Esophagus mucosa (tissue), 1 donor: ENCODE results near the gene SVIL. TPM values are rescaled to one million over a fixed set of nuclear protein-coding genes. Genes with fewer than 3 reads are reported as not detected.
A peak's percentile ranks its signal among the peaks of the same experiment; 100 is the strongest.

Experiments
- ATAC-seq: fragments of 200-7000 bp; cut with Tn5 transposase; one replicate; pipeline ENCODE4 v1.9.1; 2020
- total RNA-seq: library from RNA; stranded (reverse); gene quantifications from one replicate; pipeline ENCODE4 v1.2.4, GENCODE V29; 2023
- donor health status: DM: yes; HTN: yes; CAD: no.

The SVIL gene
- 79.6 TPM for total RNA-seq

DNA sequence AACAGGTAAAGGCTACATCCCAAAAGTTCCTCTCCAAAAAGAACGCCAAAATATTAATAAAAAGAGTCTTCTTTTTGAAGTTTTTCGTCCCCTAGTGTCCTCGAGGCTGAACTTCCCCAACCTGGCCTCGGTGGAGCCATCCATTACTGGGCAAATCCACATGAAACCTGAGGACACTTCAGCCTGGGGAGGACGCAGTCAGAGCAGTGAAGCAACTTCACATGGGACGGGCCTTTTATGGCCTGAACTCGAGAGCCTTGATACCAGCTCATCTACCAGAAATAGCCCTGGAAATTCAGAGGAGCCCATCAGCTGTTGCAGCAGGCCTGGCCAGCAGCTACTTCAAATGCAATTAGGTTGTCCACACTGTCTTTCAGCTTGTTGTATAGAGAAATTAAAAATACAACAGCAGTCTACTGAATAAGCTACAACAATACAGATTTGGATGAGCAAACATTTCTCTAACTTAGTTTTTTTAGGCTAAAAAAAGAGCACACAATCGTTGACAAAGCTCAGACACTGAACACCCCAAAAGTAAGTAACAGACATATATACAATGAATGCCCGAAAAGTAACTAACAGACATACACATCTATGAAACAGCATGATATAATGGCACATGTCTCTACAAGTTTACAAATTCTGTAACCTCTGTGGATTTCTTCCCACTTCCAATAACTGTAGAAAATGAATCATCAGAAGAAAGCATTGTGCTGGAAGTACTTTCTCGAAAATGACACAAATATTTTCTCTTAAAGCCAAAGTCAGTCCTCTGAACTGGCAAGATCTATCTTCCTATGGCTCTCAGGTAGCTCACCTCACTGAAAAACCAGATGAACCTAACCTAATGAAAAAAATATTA lies at the start of gene SVIL:
Gene SVIL (minus strand): TSS at position 208 of the 862 bp plus-strand sequence. CDS start 79,913 bp downstream, outside the sequence.
- ATAC-seq = peak; percentile 51

DNA sequence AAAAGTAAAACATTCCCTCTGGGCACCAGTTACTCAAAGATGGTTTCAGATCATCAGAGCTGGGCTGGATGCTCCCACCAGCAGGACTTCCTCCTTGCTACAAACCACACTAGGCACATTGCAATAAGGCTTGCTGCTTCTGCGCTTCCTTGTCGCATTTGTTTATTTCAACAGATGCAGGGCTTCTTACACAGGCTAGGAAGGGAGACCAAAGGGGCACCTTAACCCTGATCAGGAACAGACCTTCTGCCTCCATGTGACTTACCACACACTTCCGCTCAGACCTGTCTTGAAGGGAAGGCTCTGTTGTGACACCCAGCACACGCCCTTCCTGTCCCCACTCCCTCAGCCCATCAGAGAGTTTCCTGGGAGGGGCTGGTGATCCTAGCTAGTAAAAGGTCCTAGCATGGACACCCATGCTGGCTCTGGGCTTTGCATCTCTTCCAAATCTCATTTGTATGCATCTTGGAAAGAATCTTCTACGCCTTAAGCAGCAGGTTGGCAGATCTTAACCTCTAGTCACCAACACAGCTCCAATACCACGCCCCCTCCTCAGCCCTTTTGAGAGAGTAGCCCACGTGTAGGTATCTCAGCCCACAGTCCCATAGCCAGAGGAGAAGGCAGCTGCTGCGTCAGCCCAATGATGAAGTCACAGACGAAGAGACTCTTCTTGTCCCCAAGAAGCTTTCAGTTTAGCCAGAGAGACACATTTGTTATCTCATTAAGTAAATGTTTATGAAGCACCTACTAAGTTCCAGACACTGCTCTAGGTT lies 47.1 kb upstream of the SVIL start:
- peak; percentile 80 for ATAC-seq

DNA sequence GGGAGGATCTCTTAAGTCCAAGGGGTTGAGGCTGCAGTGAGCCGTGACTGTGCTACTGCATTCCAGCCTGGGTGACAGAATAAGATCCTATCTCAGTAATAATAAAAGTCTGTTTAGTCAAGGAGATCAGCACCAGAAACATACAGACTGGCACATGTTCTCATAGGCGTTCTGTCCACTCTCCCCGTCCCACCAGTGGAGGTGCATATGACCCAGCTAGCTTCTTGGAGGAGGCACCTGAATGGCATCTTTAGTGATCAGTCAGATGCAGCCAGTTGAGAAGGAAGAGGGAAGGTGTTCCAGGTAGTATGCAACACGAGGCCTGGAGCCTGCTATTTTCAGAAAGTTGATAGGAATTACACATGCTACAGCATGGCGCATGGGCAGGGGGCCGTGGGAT lies 45.3 kb upstream of the SVIL start:
- ATAC-seq = no peak

- ATAC-seq = no peak
Measured at GRCh38 chr10:29676732-29677131, 42.0 kb upstream of the SVIL start.

GRCh38 chr10:29675984-29676383 lies 41.2 kb upstream of the SVIL start:
- ATAC-seq = no peak

DNA sequence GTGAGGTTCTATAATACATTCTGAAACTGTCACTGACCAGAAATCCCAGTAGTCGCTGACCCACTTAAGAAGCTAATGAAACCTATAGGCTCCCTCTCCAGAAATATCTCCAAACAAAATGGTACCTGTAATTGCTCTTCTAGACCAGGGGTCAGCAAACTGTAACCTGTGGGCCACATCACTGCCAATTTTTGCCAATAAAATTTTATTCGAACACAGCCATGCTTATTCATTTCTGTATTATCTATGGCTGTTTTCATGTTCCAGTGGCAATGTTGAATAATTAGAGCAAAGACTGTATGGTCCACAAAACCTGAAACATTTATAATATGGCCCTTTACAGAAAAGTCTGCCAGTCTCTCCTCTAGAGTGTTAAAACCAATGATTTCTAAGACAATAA lies 37.2 kb upstream of the SVIL start:
- ATAC-seq = no peak

GRCh38 chr10:29671228-29671780 lies 36.5 kb upstream of the SVIL start:
- no peak for ATAC-seq

GRCh38 chr10:29670761-29671160 lies 36.0 kb upstream of the SVIL start:
- no peak for ATAC-seq

DNA sequence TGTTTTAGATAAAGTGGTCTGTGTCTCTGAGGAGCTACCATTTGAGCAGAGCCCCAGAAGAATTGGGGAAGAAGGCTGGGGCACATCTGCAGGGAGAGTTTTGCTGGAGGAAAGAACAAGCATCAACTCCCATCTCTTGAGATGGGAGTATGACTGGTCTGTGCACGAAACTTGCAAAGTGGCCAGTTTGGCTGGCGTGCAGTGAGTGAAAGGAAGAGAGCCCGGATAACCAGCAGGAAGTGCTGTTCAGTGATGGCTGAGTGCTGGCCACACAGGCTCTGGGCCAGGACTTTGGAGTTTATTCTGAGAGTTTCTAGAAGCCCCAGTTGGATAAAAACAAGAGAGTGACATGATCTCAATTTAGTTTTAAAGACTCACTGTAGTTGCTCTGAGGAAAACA lies 34.4 kb upstream of the SVIL start:
- ATAC-seq = peak; percentile 78

DNA sequence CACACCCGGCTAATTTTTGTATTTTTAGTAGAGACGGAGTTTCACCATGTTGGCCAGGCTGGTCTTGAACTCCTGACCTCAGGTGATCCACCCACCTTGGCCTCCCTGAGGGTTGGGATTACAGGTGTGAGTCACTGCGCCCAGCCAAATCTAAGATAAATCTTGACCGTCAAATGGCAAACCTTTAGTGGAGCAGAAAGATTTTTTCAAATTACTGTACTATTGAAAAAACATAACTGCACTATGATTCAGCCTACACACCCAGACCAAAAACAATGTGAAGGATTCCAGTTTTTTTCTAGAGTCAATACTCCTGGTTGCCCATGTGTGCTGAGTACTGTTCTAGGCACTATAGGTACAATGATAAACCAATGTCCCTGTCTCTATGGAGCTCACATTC lies 33.9 kb upstream of the SVIL start:
- ATAC-seq = peak; percentile 90

GRCh38 chr10:29667191-29667590 lies 32.4 kb upstream of the SVIL start:
- no peak for ATAC-seq

GRCh38 chr10:29666201-29666600 lies 31.4 kb upstream of the SVIL start:
- no peak for ATAC-seq

- no peak for ATAC-seq
Measured at GRCh38 chr10:29663718-29664117, 28.9 kb upstream of the SVIL start.

DNA sequence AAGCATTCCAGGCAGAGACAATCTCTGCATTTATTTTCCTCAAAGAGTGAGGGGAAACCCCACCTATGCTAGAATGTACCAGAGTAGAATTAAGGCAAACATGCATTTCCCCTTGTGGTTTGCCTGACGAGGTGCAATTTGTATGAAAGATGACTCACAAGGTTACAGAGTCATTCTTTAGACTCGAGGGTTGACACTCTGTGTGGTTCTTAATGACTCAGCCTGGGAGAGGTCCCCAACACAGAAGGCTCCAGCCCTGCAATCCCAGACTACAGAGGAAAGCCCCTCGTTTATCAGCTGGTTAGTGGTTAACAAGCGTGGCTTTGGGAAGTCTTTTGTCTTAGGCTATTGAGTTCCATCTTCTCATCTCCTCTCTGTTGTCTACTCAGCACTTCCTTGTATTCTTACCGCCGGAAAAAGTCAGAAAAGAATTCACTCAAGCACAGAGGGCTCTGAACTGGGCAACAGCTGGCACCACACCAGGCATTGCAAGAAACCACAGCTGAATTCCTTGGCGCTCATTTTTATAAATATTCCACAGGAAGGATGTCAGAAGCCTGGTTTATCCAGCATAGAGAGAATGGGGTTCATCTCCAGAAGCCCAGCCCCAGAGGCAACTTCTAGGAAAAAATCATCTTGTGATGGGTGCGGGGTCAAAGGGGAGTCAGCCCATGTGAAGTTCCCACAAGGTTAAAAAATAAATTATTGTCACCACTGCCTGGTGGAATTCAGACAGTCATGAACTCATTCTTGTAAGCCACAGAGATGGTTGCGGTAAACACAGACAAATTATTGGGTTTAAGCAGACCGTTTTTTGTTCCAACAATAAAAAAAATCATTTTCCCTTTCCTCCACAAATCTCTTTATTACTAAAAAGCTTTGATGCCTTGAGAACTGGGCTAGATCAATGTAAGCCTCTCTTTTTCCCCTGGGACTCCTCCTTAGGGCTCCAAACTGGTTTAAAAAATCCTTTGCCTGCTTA lies 24.5 kb upstream of the SVIL start:
- peak; percentile 98 for ATAC-seq

DNA sequence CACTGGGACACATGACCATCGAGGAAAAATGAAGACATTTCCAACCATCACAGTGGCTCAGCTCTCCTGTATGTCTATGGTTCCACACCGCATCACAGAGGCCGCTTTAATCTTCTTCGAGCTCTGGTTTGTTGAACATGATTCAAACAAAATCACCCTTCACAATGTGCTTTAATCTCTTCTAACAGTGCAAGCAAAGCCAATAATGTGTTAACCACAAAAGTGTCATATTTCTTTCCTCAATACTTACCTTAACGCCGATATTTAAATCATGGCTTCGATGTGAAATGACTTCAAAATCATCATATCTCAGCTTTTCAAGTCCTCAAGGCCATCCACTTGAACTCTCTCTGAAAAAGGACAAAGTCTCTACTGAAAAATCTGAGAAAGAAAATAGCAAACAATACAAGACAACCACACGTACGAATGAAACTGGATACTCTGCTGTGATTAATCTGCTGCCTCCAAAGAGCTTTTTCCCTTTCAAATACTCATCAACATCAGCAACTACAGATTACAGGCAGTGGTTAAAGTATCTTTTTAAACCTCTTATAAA lies 23.0 kb upstream of the SVIL start:
- no peak for ATAC-seq

GRCh38 chr10:29656451-29656992 lies 21.8 kb upstream of the SVIL start:
- no peak for ATAC-seq

GRCh38 chr10:29652192-29652591 lies 17.4 kb upstream of the SVIL start:
- ATAC-seq = no peak

- ATAC-seq = no peak
Measured at GRCh38 chr10:29651767-29652166, 17.0 kb upstream of the SVIL start.

GRCh38 chr10:29650552-29650944 lies 15.8 kb upstream of the SVIL start:
- ATAC-seq = no peak

- no peak for ATAC-seq
Measured at GRCh38 chr10:29649561-29650551, 15.1 kb upstream of the SVIL start.

- ATAC-seq = no peak
Measured at GRCh38 chr10:29648983-29649268, 14.2 kb upstream of the SVIL start.
